OCI-LY3 (cell line): ENCODE measurements around the gene SNAPC2.

Source experiments
- EZH2phosphoT487 ChIP-seq: fragments of 200-600 bp; shearing (Covaris generic); IDR thresholded peaks from 2 replicates; pipeline ENCODE4 v1.6.1; 2018; ENCODE audit warnings: antibody characterized with exemption, mixed run types, low read depth
- TF ChIP-seq, protein P1 (sequence below): fragments of 200-600, 300-600 bp; sonication (generic); IDR thresholded peaks from 2 replicates; pipeline ENCODE4 v1.5.1; 2014; ENCODE audit warnings: antibody characterized with exemption, low read length, low read depth

DNA sequence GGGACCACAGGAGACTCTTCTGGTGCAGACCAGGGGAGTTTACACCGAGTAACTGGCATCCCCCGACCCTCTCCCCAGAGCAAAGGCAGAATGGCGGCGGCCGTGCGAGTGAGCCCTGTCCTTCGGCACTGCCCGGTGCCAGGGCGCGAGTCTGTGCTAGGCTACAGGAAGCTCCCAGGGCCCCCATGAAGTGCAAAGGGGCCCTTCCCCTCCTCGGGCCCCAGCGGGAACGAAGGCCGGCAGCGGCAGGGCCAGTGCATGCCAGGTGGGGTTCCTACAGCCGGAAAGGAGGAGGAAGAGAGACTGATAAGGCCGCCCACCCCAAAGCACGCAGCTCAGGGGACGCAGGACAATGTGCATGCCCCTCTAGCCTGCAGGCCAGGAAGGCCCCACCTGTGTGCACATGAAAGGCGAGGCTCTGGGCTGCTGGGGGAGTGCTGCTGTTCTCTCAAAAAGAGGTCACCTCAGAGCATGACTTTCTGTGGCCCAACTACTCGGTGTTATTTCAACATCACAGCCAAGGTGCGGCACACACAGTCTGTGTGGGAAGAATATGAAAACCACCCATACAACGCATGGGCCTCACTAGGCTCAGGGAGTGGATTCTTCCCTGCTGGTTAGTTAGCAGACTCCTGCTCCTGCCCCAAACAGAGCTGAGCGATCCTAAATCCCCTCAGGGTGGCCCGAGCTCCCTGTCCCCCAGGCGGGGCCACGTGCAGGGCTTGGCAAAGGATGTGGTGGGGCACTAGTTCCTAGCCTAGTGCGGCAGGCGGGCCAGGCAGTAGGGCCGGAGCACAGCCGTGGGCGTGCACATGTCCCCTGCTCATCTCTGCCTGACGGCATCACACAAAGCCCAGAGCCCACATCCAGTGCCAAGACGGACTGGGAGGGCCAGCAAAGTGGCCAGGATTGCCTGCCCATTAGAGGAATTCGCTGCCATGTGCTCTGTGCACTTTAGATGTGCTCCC, 51.7 kb downstream of the SNAPC2 start:
- TF ChIP-seq, protein P1, sequence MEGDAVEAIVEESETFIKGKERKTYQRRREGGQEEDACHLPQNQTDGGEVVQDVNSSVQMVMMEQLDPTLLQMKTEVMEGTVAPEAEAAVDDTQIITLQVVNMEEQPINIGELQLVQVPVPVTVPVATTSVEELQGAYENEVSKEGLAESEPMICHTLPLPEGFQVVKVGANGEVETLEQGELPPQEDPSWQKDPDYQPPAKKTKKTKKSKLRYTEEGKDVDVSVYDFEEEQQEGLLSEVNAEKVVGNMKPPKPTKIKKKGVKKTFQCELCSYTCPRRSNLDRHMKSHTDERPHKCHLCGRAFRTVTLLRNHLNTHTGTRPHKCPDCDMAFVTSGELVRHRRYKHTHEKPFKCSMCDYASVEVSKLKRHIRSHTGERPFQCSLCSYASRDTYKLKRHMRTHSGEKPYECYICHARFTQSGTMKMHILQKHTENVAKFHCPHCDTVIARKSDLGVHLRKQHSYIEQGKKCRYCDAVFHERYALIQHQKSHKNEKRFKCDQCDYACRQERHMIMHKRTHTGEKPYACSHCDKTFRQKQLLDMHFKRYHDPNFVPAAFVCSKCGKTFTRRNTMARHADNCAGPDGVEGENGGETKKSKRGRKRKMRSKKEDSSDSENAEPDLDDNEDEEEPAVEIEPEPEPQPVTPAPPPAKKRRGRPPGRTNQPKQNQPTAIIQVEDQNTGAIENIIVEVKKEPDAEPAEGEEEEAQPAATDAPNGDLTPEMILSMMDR, result no peak
- no peak for TF ChIP-seq EZH2phosphoT487
